Measurements from ENCODE around the gene IPO9. TPM values are rescaled to one million over a fixed set of nuclear protein-coding genes. Genes with fewer than 3 reads are reported as not detected.

Gene IPO9
- total and polyA plus RNA-seq, 2 of the 4 experiments (the other 2 are of a cell fraction): 14.0 to 23.4 TPM

GRCh38 chr1:201911826-201912571, 83.0 kb downstream of the IPO9 start:
- Histone ChIP-seq H4K20me1 (ENCODE audit: insufficient read depth, low read length) (peaks cover 2% of the 10 kb centered on the region; the same call in 1 of the 2 replicates), H3K56ac (ENCODE audit: extremely low read depth, insufficient read depth, low read length) (no peak overlapping the region), H4K8ac (ENCODE audit: low read depth in 2 of 2, low read length in 2 of 2) (peak overlapping the region in 1 of 2 experiments; percentile 45; a peak in 3 of 4 replicates), H2BK15ac (ENCODE audit: low read depth, low read length) (no peak overlapping the region), H2BK120ac (ENCODE audit: low read depth, low read length) (peak overlapping the region; percentile 52), H3K27me3 (ENCODE audit: control insufficient read depth, insufficient read depth, low read length) (no peaks in the 10 kb centered on the region), H3K36me3 (ENCODE audit: control insufficient read depth, insufficient read depth, low read length) (peaks cover 19% of the 10 kb centered on the region), H3K18ac (ENCODE audit: low read depth, low read length) (peak overlapping the region; percentile 72; the same call in 1 of the 2 replicates), H4K5ac (ENCODE audit: low read depth, low read length) (peak overlapping the region; percentile 28), H3K4me1 (ENCODE audit: control insufficient read depth, insufficient read depth, low read length) (peaks cover 30% of the 10 kb centered on the region), H3K23ac (ENCODE audit: low read depth, low read length) (no peak overlapping the region), H4K91ac (ENCODE audit: insufficient read depth, low read depth, low read length) (peak overlapping the region; percentile 80), H3K9ac (ENCODE audit: low read depth, low read length) (no peak overlapping the region), H3K27ac (ENCODE audit: insufficient read depth, low read length) (no peak overlapping the region), H2AFZ (replicated peaks; ENCODE audit: low read length, poor library complexity) (peak overlapping the region; percentile 43), H3K4ac (ENCODE audit: low read depth, low read length) (peak overlapping the region; percentile 89), H3K14ac (replicated peaks; ENCODE audit: low read depth, low read length) (no peak overlapping the region), H2AK5ac (ENCODE audit: low read depth, low read length) (peak overlapping the region; percentile 81), H3K79me1 (ENCODE audit: low read depth in 1 of 2, low read length in 2 of 2) (peaks cover 34 to 85% of the 10 kb centered on the region in 2 experiments), H3K9me1 (ENCODE audit: insufficient read depth, low read length) (peaks cover 47% of the 10 kb centered on the region), H2AK9ac (replicated peaks; ENCODE audit: low read depth, low read length, poor library complexity) (peak overlapping the region; percentile 47), H2BK5ac (ENCODE audit: low read depth, low read length, poor library complexity, severe bottlenecking) (peak overlapping the region; percentile 37), H3K9me3 (ENCODE audit: control insufficient read depth, insufficient read depth, low read length) (no peaks in the 10 kb centered on the region), H3K4me2 (ENCODE audit: low read depth, low read length) (no peak overlapping the region), H3K4me3 (ENCODE audit: insufficient read depth, low read depth, low read length) (no peak overlapping the region), H2BK20ac (ENCODE audit: low read depth, low read length) (peak overlapping the region; percentile 21; the same call in 1 of the 2 replicates)
- no TSS peak for BruUV-seq (replicated peaks)
- WGBS, 2 experiments (ENCODE audit: extremely low coverage in 2 of 2, insufficient read length in 1 of 2): 83% methylated on average over 2 of the region's 4 CpGs; no CpG with 5 or more reads in 1 of the 2 experiments
- DNase-seq (no peak), ATAC-seq (ENCODE audit: low read depth) (no peak)
- POLR2A ChIA-PET (ENCODE audit: unreplicated experiment): no interaction called here
- in situ Hi-C loops (cut with MboI; ENCODE audit: low sequenced_read_pairs) (no loop called here), dilution Hi-C loops (cut with HindIII; ENCODE audit: low sequenced_read_pairs, unreplicated experiment) (no loop called here), intact Hi-C loops (cut with micrococcal nuclease) (no loop called here)
- CTCF ChIA-PET: interaction anchor here (1.9 kb wide), 1 partner anchor 16 kb away, joined by 5 read pairs; no protein-coding TSS in a partner anchor
- TF ChIP-seq MAZ (IDR thresholded peaks at IDR 0.05; ENCODE audit: borderline replicate concordance, low read depth, low read length) (no peak), BHLHE40 (IDR thresholded peaks at IDR 0.05; ENCODE audit: low read depth, low read length) (no peak), RAD21 (IDR thresholded peaks at IDR 0.05; ENCODE audit: low read length) (no peak), USF2 (IDR thresholded peaks at IDR 0.05; ENCODE audit: low read depth, low read length) (no peak), POLR2A (IDR thresholded peaks at IDR 0.05; ENCODE audit: low read depth, low read length) (no peak)
